Gastrocnemius medialis (tissue), 4 donors: ENCODE results near the gene XDH. TPM values are rescaled to one million over a fixed set of nuclear protein-coding genes. Genes with fewer than 3 reads are reported as not detected.

ENCODE experiments used
- ATAC-seq, 2 donors: fragments of 150-250 bp; one replicate each; pipeline ENCODE4 v1.9.1; 2016
- DNase-seq, 2 donors: peaks; one replicate each; pipeline ENCODE4 v3.0.0-alpha.2; 2019
- H3K27ac ChIP-seq, 4 donors: fragments of 200-600 bp; sonication (generic); 1 replicate in 1 of 4; 2 replicates in 3 of 4; pipeline ENCODE4 v1.5.1; 2016 to 2018; ENCODE audit warnings: mild to moderate bottlenecking in 2 of 4, moderate library complexity in 1 of 4
- H3K27me3 ChIP-seq, 3 donors: fragments of 200-600 bp; sonication (generic) in 2 of 3; 1 replicate in 1 of 3; 2 replicates in 2 of 3; pipeline versions ENCODE4 v1.5.1 to v1.6.0; 2016 to 2019; ENCODE audit warnings: mild to moderate bottlenecking in 1 of 3, moderate library complexity in 1 of 3
- H3K36me3 ChIP-seq, 2 donors: fragments of 200-600 bp; sonication (generic) in 1 of 2; one replicate each; pipeline ENCODE4 v1.5.1; 2017 to 2018
- H3K4me1 ChIP-seq, 2 donors: fragments of 200-600 bp; sonication (generic) in 1 of 2; one replicate each; pipeline ENCODE4 v1.5.1; 2016 to 2017; ENCODE audit warnings: mild to moderate bottlenecking in 2 of 2
- H3K4me3 ChIP-seq, 4 donors: fragments of 200-600 bp; sonication (generic) in 3 of 4; 1 replicate in 1 of 4; 2 replicates in 3 of 4; pipeline ENCODE4 v1.5.1; 2016 to 2019; ENCODE audit warnings: mild to moderate bottlenecking in 2 of 4
- H3K9me3 ChIP-seq, 3 donors: fragments of 200-600 bp; sonication (generic) in 2 of 3; 1 replicate in 1 of 3; 2 replicates in 2 of 3; pipeline ENCODE4 v1.5.1; 2016 to 2019
- POLR2A ChIP-seq, 2 donors: fragments of 450-650 bp; IDR thresholded peaks; one replicate each; pipeline ENCODE4 v1.6.1; 2017; ENCODE audit warnings: antibody characterized with exemption in 2 of 2, mild to moderate bottlenecking in 2 of 2, moderate library complexity in 2 of 2
- in situ Hi-C, 4 donors: fragments of 200-750 bp; cut with MboI; loops; one replicate each; pipeline versions ENCODE4 v1.15.0 to v1.8.0; 2017; ENCODE audit warnings: low sequenced_read_pairs in 4 of 4
- intact Hi-C: fragments of 100-400 bp; cut with DNase I; formaldehyde crosslinking; loops from one replicate; pipeline ENCODE4 v1.15.1; 2023; ENCODE audit warnings: low total_unique reads
- total RNA-seq, 4 donors: library from RNA; depleted of rRNA; stranded (reverse); fragments of >200 nt; gene quantifications; one replicate each; pipeline versions ENCODE4 v1.1.0 to v1.2.3, GENCODE V29; 2016
- TF ChIP-seq, protein P1 (sequence below), 5 experiments: fragments of 450-650 bp in 3 of 5; fragments of 200-600 bp in 2 of 5; sonication (generic) in 2 of 5; IDR thresholded peaks in 4 of 5; conservative IDR thresholded peaks in 1 of 5; 1 replicate in 4 of 5; 2 replicates in 1 of 5; pipeline ENCODE4 v1.5.1; 2016 to 2019; ENCODE audit warnings: antibody characterized with exemption in 5 of 5, mild to moderate bottlenecking in 3 of 5, moderate library complexity in 3 of 5

Gene XDH
- under 1 TPM in 3 of 4 donors, not detected in 1; 0.05 to 0.29 (median 0.07) TPM for total RNA-seq

DNA sequence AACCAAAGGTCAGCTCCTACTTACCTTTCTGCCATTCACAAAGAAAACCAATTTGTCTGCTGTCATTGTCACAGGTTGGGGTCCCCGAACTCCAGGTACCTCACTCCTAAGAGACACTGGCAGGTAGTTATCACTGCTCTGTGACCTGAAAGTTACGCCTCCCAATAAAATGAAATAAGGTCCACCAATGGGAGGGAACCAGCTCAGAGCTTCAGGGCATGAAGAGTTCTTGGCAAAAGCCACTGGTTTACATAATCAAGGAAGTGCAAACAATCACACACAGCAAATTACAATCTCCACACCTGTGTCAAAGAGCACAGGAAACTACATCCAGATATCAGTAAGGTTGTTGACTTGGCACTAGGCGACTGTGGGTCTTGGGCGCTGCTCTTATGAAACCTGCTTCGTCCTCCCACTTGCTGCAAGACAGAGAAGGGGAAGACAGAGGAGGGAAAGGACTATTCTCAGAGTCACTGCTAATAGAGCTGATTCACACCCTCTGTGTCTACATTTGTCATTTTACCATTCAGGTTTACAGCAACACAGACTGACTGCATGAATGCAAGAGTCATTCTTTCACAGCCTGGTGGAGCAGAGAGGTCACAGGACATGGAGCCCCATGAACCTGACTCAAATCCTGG, at the start of gene XDH:
XDH (minus strand) TSS at position 142 of the 641 bp plus-strand sequence; CDS start at position 66, 76 bp downstream.
- no peak within 1 kb of the TSS for H3K4me3 ChIP-seq
- H3K36me3 ChIP-seq = no peaks in the 10 kb centered on the region
- TF ChIP-seq, protein P1, sequence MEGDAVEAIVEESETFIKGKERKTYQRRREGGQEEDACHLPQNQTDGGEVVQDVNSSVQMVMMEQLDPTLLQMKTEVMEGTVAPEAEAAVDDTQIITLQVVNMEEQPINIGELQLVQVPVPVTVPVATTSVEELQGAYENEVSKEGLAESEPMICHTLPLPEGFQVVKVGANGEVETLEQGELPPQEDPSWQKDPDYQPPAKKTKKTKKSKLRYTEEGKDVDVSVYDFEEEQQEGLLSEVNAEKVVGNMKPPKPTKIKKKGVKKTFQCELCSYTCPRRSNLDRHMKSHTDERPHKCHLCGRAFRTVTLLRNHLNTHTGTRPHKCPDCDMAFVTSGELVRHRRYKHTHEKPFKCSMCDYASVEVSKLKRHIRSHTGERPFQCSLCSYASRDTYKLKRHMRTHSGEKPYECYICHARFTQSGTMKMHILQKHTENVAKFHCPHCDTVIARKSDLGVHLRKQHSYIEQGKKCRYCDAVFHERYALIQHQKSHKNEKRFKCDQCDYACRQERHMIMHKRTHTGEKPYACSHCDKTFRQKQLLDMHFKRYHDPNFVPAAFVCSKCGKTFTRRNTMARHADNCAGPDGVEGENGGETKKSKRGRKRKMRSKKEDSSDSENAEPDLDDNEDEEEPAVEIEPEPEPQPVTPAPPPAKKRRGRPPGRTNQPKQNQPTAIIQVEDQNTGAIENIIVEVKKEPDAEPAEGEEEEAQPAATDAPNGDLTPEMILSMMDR (IDR thresholded peaks at IDR 0.05 in 4 of 5, conservative IDR thresholded peaks at IDR 0.05 in 1 of 5) = no peak
- no peak for TF ChIP-seq POLR2A (IDR thresholded peaks at IDR 0.05)
- no peak for DNase-seq
- in situ Hi-C loops = no loop called here
- intact Hi-C loops = no loop called here
- ATAC-seq = no peak
- no peaks in the 10 kb centered on the region for H3K27me3 ChIP-seq
- H3K27ac ChIP-seq = no peak within 1 kb of the TSS
- H3K4me1 ChIP-seq = peaks cover 0 to under 1% of the 10 kb centered on the region in 2 donors
- H3K9me3 ChIP-seq = peaks cover 0 to 9% (median 0%) of the 10 kb centered on the region in 3 donors

DNA sequence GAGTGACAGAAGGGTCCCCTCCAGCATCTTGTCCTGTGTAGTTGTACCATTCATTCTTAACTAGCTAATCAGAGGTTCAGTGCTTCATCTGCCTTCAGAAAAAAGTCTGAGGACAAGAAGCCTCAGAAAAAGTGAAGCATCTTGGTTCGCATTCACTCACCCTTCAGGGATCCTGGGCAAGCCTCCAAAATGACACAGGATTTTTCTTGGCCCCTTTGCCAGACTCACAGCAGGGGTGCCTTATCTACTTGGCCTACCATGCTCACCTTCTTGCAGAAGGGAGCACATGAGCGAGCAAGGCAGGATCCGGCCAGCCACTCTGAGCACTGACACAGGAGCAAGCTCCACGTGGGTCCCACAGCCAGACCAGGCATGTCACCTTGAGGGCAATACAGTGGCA, 43.1 kb upstream of the XDH start:
- no peak for ATAC-seq
- Histone ChIP-seq H3K9me3 (peaks cover 0 to 16% (median 0%) of the 10 kb centered on the region in 3 donors), H3K4me1 (no peaks in the 10 kb centered on the region), H3K27me3 (no peaks in the 10 kb centered on the region), H3K4me3 (no peak overlapping the region), H3K36me3 (no peaks in the 10 kb centered on the region), H3K27ac (no peak overlapping the region)
- intact Hi-C loops (no loop called here), in situ Hi-C loops (no loop called here)
- TF ChIP-seq, protein P1 (IDR thresholded peaks at IDR 0.05 in 4 of 5, conservative IDR thresholded peaks at IDR 0.05 in 1 of 5) = no peak
- no peak for TF ChIP-seq POLR2A (IDR thresholded peaks at IDR 0.05)
- DNase-seq = no peak

DNA sequence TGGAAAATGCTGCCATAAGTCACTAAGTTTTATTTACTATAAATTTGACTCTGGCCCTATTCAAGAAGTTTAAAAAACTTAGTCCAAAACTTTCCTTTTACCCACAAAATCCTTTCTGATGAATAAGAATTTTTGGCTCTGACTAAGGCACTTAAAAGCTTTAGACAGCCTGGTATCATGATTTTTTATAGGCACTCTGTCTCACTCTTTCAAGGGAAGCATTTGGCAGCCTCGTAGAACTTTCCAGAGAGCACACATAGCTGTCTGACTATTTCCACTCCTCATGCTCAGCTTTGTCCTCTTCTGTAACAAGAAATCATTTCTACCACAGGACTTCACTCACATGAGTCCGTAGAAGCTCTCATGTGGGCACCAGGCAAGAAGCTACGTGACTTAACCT, 32.3 kb upstream of the XDH start:
- H3K9me3 ChIP-seq = no peaks in the 10 kb centered on the region
- no peaks in the 10 kb centered on the region for H3K36me3 ChIP-seq
- H3K27me3 ChIP-seq = no peaks in the 10 kb centered on the region
- ATAC-seq (no peak), DNase-seq (no peak)
- in situ Hi-C loops (no loop called here), intact Hi-C loops (no loop called here)
- TF ChIP-seq POLR2A (IDR thresholded peaks at IDR 0.05) = no peak
- TF ChIP-seq, protein P1 (IDR thresholded peaks at IDR 0.05 in 4 of 5, conservative IDR thresholded peaks at IDR 0.05 in 1 of 5) = no peak
- H3K27ac ChIP-seq = no peak overlapping the region
- H3K4me1 ChIP-seq = no peaks in the 10 kb centered on the region
- no peak overlapping the region for H3K4me3 ChIP-seq

DNA sequence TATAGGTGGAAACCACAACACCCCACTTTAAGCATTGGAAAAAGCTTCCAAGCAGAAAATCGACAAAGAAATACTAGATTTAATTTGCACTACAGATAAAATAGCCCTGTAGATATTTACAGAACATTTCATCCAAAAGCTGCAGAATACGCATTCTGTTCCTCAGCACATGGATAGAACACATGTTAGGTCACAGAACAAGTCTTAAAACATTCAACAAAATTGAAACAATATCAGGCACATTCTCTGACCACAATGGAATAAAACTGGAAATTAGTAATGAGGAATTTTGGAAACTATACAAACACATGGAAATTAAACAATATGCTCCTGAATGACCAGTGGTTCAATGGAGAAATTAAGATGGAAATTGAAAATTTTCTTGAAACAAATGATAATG, 27.8 kb upstream of the XDH start:
- no peaks in the 10 kb centered on the region for H3K4me1 ChIP-seq
- no peak overlapping the region for H3K4me3 ChIP-seq
- intact Hi-C loops = no loop called here
- TF ChIP-seq, protein P1 (IDR thresholded peaks at IDR 0.05 in 4 of 5, conservative IDR thresholded peaks at IDR 0.05 in 1 of 5) = no peak
- TF ChIP-seq POLR2A (IDR thresholded peaks at IDR 0.05) = no peak
- DNase-seq (no peak), ATAC-seq (no peak)
- H3K27me3 ChIP-seq = no peaks in the 10 kb centered on the region
- no peak overlapping the region for H3K27ac ChIP-seq
- in situ Hi-C loops = no loop called here
- no peaks in the 10 kb centered on the region for H3K36me3 ChIP-seq
- H3K9me3 ChIP-seq = no peaks in the 10 kb centered on the region

DNA sequence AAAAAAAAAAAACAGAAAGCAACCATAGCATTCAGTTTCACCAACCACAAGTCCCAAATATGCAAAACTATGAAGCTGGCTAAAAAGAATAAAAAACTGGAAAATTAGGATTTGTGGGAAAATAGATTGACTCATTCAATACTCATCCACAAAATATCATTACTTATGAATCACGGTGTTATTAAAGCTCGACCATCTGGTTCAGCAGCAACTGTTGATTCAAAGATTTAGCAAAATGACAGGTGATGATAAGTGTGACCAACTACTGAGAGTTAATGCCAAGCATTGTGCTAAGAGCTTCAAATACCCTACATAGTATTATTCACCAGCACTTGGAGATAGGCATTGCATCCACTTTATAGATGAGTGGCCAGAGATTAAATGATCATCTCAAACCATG, 26.2 kb upstream of the XDH start:
- intact Hi-C loops = no loop called here
- ATAC-seq (no peak), DNase-seq (no peak)
- no peak overlapping the region for H3K27ac ChIP-seq
- no peaks in the 10 kb centered on the region for H3K27me3 ChIP-seq
- H3K4me1 ChIP-seq = no peaks in the 10 kb centered on the region
- in situ Hi-C loops = no loop called here
- H3K9me3 ChIP-seq = no peaks in the 10 kb centered on the region
- no peak overlapping the region for H3K4me3 ChIP-seq
- no peaks in the 10 kb centered on the region for H3K36me3 ChIP-seq
- TF ChIP-seq, protein P1 (IDR thresholded peaks at IDR 0.05 in 4 of 5, conservative IDR thresholded peaks at IDR 0.05 in 1 of 5) = no peak
- TF ChIP-seq POLR2A (IDR thresholded peaks at IDR 0.05) = no peak
